ENCODE measurements around the gene CTBP1.

Gene CTBP1

DNA sequence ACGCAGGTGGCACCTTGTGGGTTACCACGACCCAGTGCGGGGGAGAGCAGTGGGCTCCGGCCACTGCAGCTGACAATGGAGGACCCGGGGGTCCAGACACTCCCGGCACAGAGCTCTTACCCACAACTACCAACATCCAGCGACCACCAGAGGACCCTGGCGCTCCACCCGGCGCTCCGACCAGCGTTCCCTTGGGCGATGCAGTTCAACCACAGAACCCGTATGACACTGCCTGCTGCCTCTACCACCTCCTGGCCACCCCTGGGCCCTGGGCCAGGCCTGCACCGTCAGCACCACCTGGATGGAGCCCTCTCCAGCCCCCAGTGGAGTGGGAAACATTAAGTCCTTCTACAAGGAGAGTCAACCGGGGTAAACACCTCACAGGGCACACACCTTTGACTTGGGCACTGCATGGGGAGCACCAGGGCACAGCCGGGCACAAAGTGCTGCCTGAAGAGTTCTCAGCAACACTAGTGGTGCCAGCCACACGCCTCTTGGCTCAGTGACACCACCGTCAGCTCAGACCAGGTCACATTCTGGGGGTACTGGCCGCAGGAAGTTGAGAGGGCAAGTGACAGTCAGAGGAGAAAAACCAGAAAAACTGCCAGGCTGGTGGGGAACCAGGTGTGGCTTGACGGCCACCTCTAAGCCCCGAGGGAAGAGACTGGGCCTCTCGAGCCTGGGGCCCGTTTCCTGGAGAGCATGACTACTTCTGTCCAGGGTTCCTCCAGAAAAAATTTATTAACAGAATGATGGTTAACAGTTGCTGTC lies 2.6 kb downstream of the CTBP1 start:
- DNase-seq (ENCODE audit: low read depth): no peak
- TF ChIP-seq, protein P1, sequence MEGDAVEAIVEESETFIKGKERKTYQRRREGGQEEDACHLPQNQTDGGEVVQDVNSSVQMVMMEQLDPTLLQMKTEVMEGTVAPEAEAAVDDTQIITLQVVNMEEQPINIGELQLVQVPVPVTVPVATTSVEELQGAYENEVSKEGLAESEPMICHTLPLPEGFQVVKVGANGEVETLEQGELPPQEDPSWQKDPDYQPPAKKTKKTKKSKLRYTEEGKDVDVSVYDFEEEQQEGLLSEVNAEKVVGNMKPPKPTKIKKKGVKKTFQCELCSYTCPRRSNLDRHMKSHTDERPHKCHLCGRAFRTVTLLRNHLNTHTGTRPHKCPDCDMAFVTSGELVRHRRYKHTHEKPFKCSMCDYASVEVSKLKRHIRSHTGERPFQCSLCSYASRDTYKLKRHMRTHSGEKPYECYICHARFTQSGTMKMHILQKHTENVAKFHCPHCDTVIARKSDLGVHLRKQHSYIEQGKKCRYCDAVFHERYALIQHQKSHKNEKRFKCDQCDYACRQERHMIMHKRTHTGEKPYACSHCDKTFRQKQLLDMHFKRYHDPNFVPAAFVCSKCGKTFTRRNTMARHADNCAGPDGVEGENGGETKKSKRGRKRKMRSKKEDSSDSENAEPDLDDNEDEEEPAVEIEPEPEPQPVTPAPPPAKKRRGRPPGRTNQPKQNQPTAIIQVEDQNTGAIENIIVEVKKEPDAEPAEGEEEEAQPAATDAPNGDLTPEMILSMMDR (IDR thresholded peaks at IDR 0.05; ENCODE audit: control insufficient read depth, insufficient read depth, low read depth, low read length, missing control alignments): no peak
- peak overlapping the region; percentile 77 for H3K4me3 ChIP-seq (ENCODE audit: control insufficient read depth, low read depth, low read length)

DNA sequence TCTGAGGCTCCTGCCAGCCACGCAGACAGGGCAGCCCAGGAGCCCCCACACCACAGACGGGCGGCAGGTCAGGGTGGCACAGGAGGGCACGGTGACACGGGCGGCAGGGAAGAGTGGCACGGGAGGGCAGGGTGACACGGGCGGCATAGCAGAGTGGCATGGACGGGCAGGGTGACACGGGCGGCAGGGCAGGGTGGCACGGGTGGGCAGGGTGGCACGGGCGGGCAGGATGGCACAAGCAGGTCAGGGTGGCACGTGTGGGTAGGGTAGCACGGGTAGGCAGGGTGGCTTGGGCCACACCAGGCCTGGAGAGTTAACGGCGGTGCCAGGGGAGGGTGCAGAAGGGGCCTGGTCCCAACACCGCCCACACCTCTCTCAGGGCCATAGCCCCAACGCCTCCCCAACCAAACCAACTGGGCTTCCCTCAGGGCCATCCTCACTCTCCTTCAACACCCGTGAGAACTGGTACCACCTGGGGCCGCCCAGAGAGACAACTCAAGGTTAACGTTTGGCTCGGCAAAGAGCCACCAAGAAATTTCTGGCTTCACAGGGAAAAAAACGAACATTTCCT lies 3.4 kb downstream of the CTBP1 start:
- TF ChIP-seq, protein P1 (IDR thresholded peaks at IDR 0.05; ENCODE audit: control insufficient read depth, insufficient read depth, low read depth, low read length, missing control alignments): no peak
- no peak for DNase-seq (ENCODE audit: low read depth)
- H3K4me3 ChIP-seq (ENCODE audit: control insufficient read depth, low read depth, low read length): no peak overlapping the region

DNA sequence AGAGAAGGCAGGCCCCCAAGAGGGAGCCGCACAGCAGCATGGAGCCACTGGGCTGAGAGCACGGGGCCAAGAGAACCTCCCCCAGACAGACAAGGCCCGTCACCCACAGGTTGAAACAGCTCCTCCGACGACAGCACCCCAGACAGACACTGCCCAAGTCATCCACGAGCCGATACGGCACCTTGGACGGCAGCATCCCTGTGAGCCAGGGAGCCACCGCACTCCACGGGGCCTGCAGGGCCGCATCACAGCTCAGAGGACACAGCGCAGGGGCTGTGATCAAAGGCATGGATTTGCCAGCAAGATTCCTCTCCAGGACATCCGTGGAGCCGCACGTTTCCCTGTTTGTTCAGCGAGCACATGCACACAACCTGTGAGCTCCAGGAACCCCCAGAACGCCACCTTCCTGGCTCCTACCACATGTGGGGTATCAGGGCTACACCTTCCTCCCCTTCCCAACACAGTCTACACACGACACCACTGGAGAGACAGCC lies 3.9 kb downstream of the CTBP1 start:
- TF ChIP-seq, protein P1 (IDR thresholded peaks at IDR 0.05; ENCODE audit: control insufficient read depth, insufficient read depth, low read depth, low read length, missing control alignments): no peak
- DNase-seq (ENCODE audit: low read depth): no peak
- H3K4me3 ChIP-seq (ENCODE audit: control insufficient read depth, low read depth, low read length): no peak overlapping the region

DNA sequence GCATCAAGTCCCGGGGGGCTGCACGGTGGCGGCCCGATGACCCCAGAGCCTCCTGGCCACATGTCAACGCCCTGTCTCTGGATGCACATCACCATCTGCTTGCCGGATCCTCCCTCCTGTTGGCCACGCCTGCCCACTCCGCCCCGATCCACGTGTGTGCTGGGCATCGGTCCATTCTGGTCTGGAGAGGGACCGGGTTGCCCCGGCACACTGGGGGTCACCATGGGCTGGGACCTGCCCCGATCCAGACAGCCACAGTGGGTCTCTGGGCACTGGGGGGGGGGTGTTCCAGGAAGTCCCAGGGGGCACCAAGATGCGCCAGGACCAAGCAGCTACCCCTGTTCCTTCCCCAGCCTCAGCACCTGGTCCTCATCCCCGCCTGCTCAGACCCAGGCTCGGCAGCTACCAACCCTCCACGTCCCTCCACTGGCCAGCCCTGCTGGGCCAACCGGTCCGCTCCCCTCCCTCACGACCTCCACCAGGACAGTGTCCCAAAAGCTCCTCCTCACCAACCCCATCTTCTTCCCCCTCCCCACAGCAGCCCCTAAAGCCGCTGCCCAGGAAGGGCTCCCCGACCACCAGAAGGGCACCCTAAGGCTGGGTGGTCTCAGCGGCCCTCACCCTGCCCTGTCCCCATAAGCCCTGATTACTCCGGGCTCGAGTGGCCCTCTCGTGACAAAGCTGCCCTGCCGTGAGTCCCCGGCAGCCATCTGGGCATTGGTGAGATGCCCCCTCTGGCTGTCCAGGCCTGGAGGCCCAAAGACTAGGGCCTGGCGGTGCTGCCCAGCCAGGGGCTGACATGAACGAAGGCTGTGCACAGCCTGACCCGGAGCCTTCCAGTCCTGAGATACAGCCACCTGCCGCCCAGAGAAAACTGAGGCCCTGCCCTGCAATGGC lies 4.6 kb downstream of the CTBP1 start:
- no peak for DNase-seq (ENCODE audit: low read depth)

DNA sequence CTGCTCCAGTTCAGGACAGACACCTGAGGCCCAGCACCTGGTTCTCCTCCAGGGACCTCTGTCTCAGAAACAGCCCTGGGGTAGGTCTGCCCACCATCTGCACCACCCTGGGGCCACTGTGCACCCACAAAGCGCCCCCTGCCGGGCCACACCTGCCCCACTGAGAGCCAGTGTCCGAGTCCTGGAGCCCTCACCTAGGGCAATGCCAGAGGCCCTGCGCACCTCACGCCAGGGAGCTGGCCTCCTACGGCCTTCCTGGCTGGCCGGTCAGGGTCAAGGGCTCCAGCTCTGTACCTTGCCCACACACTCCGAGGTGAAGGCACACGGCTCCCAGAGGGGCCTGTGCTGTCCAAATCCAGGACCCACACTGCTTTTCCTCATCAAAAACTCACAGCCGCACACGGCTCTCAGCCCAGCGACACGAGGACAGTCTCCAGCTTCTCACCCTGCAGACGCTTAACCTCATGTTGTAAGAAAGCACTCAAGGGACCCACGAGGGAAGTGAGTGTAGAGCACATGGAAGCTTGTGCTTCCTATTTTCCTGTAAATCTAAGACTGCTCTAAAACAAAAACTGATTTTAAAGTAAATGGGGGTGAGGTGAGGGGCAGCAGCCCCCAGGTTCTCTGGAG lies 5.4 kb downstream of the CTBP1 start:
- TF ChIP-seq, protein P1 (IDR thresholded peaks at IDR 0.05; ENCODE audit: control insufficient read depth, insufficient read depth, low read depth, low read length, missing control alignments): no peak
- no peak for DNase-seq (ENCODE audit: low read depth)
- H3K4me3 ChIP-seq (ENCODE audit: control insufficient read depth, low read depth, low read length): no peak overlapping the region

More for the DNA sequence above, 4.6 kb downstream of the CTBP1 start:
- TF ChIP-seq, protein P1 (IDR thresholded peaks at IDR 0.05; ENCODE audit: control insufficient read depth, insufficient read depth, low read depth, low read length, missing control alignments): no peak
- H3K4me3 ChIP-seq (ENCODE audit: control insufficient read depth, low read depth, low read length): no peak overlapping the region
